Uterus (tissue), 2 donors: ENCODE results near the gene ACTA2.

Experiments
- POLR2A ChIP-seq, 2 donors: fragments of 450-650 bp; IDR thresholded peaks; one replicate each; pipeline ENCODE4 v1.6.1; 2016; ENCODE audit warnings: antibody characterized with exemption in 2 of 2, mild to moderate bottlenecking in 1 of 2, moderate library complexity in 1 of 2
- TF ChIP-seq, protein P1 (sequence below), 4 experiments: fragments of 200-600 bp in 2 of 4; fragments of 450-650 bp in 2 of 4; sonication (generic) in 2 of 4; IDR thresholded peaks; one replicate each; pipeline ENCODE4 v1.5.1; 2016 to 2019; ENCODE audit warnings: antibody characterized with exemption in 4 of 4, mild to moderate bottlenecking in 2 of 4, moderate library complexity in 1 of 4

DNA sequence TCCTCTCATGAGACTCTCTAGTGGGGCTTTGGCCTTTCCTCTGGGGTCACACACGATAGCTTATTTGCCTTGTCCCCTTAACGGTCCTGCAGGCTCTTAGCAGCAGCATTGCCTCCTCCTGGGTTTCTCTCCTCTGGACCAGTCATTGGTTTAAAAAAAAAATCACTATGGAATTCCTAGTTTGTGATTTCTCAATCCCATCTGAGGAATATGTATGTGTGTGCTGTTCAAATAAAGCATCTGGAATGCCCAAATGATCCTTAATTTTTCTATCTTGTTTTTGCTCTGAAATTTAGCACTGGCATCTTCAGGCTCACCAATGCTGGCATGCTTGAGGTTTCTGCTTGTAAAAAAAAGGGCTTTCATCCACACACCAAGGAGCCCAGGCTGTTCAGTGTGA lies 30.5 kb downstream of the ACTA2 start:
- TF ChIP-seq, protein P1, sequence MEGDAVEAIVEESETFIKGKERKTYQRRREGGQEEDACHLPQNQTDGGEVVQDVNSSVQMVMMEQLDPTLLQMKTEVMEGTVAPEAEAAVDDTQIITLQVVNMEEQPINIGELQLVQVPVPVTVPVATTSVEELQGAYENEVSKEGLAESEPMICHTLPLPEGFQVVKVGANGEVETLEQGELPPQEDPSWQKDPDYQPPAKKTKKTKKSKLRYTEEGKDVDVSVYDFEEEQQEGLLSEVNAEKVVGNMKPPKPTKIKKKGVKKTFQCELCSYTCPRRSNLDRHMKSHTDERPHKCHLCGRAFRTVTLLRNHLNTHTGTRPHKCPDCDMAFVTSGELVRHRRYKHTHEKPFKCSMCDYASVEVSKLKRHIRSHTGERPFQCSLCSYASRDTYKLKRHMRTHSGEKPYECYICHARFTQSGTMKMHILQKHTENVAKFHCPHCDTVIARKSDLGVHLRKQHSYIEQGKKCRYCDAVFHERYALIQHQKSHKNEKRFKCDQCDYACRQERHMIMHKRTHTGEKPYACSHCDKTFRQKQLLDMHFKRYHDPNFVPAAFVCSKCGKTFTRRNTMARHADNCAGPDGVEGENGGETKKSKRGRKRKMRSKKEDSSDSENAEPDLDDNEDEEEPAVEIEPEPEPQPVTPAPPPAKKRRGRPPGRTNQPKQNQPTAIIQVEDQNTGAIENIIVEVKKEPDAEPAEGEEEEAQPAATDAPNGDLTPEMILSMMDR (IDR thresholded peaks at IDR 0.05): no peak
- no peak for TF ChIP-seq POLR2A (IDR thresholded peaks at IDR 0.05)
